Esophagus muscularis mucosa (tissue), 3 donors: ENCODE data around the gene PCBP1.

Source experiments
- CTCF ChIP-seq, 3 experiments: fragments of 200-600 bp in 2 of 3; fragments of 450-650 bp in 1 of 3; sonication (generic) in 2 of 3; IDR thresholded peaks; one replicate each; pipeline ENCODE4 v1.5.1; 2017 to 2019; ENCODE audit warnings: antibody characterized with exemption in 3 of 3, mild to moderate bottlenecking in 2 of 3, moderate library complexity in 1 of 3
- POLR2AphosphoS5 ChIP-seq, 2 donors: sonication (generic); formaldehyde crosslinking; IDR thresholded peaks; one replicate each; pipeline ENCODE4 v1.6.1; 2017; ENCODE audit warnings: antibody characterized with exemption in 2 of 2

GRCh38 chr2:70128005-70128404 is 40.7 kb downstream of the PCBP1 start:
- TF ChIP-seq POLR2AphosphoS5 (IDR thresholded peaks at IDR 0.05) (no peak), CTCF (IDR thresholded peaks at IDR 0.05) (no peak)
